GM12874 (cell line): ENCODE results near the gene EEF2K.

Experiments
- CTCF ChIP-seq: IDR thresholded peaks from 2 replicates; pipeline ENCODE4 v1.5.1; 2011; ENCODE audit warnings: low read depth, mild to moderate bottlenecking, control low read depth, low read length, moderate library complexity; ENCODE audit not compliant: insufficient read depth

Gene EEF2K

GRCh38 chr16:22229889-22230288 is 23.8 kb downstream of the EEF2K start:
- no peak for TF ChIP-seq CTCF

GRCh38 chr16:22232277-22233036 is 26.4 kb downstream of the EEF2K start:
- TF ChIP-seq CTCF: no peak

GRCh38 chr16:22233037-22233372 is 26.9 kb downstream of the EEF2K start:
- no peak for TF ChIP-seq CTCF

GRCh38 chr16:22235839-22236745 is 30.0 kb downstream of the EEF2K start:
- TF ChIP-seq CTCF: no peak

GRCh38 chr16:22239131-22239805 is 33.2 kb downstream of the EEF2K start:
- no peak for TF ChIP-seq CTCF

- TF ChIP-seq CTCF: no peak
Measured at GRCh38 chr16:22240023-22240710, 34.1 kb downstream of the EEF2K start.
